ENCODE results near the gene MAN2A2.
"Not testable (repeated sequence)": the region's sequence is repeated elsewhere in the genome, so short reads cannot be mapped to it uniquely, and the experiment has no call there.

The MAN2A2 gene

DNA sequence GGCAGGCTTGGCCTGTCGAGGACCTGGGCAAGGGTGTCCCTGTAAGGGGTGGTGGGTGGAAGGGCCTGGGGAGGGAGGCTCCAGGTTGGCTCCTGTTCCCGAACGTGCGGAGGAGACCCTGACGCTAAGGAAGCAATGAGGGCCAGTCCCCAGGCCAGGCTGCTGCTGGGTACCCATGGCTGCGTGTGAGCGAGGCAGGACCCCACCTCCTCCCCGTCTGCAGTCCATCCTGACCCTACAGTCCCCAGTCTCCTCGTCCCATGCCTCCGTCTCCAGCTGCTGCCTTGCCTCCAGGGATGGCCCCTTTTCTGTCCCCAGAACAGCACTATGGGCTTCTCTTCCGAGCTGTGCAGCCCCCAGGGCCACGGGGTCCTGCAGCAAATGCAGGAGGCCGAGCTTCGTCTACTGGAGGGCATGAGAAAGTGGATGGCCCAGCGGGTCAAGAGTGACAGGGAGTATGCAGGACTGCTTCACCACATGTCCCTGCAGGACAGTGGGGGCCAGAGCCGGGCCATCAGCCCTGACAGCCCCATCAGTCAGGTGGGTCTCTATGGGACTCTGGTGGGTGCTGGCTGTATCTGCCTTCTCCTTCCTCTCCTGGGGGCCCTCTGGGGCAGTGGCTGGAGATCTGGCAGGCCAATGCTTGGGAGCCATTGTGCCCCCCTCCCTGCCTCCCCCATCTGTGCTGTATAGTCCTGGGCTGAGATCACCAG, 18.2 kb upstream of the MAN2A2 start:
- no peak for DNase-seq (ENCODE audit: low read depth)

GRCh38 chr15:90885432-90886290, 17.4 kb upstream of the MAN2A2 start:
- peak; percentile 69 for DNase-seq (ENCODE audit: low read depth)

- DNase-seq (ENCODE audit: low read depth) = no peak
These were observed 16.8 kb upstream of the MAN2A2 start for GRCh38 chr15:90886291-90886614.

DNA sequence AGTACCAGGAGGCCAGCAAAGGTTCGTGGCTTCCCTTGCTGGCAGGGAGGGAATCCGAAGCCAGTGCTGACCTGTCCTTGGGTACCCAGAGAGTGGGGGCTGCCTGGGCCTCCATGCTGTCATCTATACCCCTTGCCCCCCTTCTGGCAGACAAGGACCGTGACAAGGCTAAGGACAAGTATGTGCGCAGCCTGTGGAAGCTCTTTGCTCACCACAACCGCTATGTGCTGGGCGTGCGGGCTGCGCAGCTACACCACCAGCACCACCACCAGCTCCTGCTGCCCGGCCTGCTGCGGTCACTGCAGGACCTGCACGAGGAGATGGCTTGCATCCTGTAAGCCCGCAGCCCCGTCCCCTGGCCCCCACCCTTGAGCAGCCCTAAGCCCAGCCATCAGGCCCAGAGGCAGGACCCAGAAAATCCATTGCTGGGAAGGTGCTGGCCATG, 16.0 kb upstream of the MAN2A2 start:
- DNase-seq (ENCODE audit: low read depth) = no peak

DNA sequence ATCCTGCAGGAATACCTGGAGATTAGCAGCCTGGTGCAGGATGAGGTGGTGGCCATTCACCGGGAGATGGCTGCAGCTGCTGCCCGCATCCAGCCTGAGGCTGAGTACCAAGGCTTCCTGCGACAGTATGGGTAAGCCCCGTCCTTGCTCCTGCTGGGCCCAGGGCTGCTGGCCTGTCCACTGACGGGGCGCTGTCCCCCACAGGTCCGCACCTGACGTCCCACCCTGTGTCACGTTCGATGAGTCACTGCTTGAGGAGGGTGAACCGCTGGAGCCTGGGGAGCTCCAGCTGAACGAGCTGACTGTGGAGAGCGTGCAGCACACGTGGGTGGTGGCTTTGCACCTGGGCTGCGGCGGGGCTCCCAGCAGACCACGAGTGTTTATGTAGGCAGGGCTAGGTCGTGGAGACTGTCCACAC, 13.8 kb upstream of the MAN2A2 start:
- DNase-seq (ENCODE audit: low read depth) = no peak

- no peak for DNase-seq (ENCODE audit: low read depth)
These were observed 13.2 kb upstream of the MAN2A2 start for GRCh38 chr15:90889736-90890456.

DNA sequence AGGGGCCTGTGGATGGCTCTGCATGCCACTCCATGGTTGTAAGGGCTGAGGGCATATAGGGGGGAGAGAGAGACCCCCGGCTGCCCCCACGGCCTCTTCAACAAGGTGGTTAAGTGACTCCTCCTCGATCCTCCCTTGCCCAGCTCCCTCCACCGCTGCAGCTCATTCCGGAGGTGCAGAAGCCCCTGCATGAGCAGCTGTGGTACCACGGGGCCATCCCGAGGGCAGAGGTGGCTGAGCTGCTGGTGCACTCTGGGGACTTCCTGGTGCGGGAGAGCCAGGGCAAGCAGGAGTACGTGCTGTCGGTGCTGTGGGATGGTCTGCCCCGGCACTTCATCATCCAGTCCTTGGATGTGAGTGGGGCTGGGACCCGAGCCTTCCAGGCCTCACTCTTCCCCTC, 12.3 kb upstream of the MAN2A2 start:
- DNase-seq (ENCODE audit: low read depth) = no peak

GRCh38 chr15:90891346-90891949, 11.7 kb upstream of the MAN2A2 start:
- DNase-seq (ENCODE audit: low read depth) = no peak

- DNase-seq (ENCODE audit: low read depth) = no peak
These were observed 11.1 kb upstream of the MAN2A2 start for GRCh38 chr15:90892023-90892422.

DNA sequence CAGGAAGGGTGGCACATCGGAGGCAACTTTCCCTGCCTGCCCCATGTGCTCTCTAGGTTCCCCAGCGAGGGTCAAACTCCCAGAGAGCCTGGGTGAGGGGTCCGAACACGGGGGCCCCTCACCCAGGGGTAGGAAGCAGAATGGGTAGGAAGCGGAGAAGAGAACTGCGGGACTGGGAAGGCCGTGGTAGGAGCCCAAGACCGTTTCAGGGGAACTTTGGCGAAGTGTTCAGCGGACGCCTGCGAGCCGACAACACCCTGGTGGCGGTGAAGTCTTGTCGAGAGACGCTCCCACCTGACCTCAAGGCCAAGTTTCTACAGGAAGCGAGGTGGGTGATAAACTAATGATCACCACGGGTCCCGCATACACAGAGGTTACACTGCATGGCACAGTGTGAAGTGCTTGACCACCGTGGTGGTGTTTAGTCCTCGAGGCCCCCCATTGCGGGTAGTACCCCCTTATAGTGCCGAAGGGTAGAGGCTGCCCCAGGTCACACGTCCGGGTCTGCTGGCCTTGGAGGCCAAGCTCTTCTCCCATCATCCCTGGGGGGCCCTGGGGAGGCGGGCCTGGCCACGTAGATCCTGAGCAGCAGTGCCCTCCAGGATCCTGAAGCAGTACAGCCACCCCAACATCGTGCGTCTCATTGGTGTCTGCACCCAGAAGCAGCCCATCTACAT, 10.5 kb upstream of the MAN2A2 start:
- no peak for DNase-seq (ENCODE audit: low read depth)

GRCh38 chr15:90893175-90894090, 9.7 kb upstream of the MAN2A2 start:
- DNase-seq (ENCODE audit: low read depth) = no peak

GRCh38 chr15:90895571-90896117, 7.5 kb upstream of the MAN2A2 start:
- no peak for DNase-seq (ENCODE audit: low read depth)

DNA sequence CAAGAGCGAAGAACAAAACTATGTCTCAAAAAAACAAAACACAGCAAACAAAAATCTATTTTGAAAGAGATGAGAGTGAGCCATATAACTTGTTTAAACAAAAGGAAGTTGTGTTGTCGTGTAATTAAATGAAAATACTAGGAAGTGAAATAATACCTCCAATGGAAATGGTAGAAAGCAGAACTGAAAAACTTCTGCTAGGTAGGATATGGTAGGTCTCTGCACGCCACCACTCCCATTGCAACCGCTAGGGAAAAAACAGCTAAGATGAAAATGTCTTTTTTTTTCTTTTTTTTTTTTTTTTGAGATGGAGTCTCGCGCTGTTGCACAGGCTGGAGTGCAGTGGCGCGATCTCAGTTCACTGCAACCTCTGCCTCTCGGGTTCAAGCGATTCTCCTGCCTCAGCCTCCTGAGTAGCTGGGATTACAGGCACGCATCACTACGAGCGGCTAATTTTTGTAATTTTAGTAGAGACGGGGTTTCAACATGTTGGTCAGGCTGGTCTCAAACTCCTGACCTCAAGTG, 5.9 kb upstream of the MAN2A2 start:
- DNase-seq (ENCODE audit: low read depth) = not testable (repeated sequence)

DNA sequence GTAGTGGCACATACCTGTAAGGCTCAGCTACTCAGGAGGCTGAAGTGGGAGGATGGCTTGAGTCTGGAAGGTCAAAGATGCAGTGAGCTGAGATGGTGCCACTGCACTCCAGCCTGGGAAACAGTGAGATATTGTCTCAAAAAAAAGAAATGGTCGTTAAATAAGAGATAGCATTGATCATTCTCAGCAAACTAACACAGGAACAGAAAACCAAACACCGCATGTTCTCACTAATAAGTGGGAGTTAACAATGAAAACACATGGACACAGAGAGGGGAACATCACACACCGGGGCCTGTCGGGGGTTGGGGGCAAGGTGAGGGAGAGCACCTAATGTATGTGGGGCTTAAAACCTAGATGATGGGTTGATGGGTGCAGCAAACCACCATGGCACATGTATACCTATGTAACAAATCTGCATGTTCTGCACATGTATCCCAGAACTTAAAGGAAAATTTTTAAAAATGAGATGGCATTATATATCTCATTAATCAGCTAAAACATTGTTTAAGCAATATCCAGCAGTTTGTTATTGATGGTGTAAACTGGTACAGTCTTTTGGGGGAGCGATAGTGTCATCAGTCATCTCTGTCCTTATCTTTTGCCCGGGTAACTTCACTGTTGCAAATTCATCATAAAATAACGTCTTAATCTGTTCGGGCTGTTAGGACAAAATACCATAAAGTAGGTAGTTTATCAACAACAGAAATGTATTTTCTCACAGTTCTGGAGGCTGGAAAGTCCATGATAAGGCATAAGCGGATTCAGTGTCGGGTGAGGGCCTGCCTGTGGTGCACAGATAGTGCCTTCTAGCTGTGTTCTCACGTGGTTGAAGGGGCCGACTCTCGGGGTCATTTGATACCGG, 1.7 kb upstream of the MAN2A2 start:
- no peak for DNase-seq (ENCODE audit: low read depth)

- DNase-seq (ENCODE audit: low read depth) = peak; percentile 52
These were observed 862 bp upstream of the MAN2A2 start for GRCh38 chr15:90902040-90902839.

DNA sequence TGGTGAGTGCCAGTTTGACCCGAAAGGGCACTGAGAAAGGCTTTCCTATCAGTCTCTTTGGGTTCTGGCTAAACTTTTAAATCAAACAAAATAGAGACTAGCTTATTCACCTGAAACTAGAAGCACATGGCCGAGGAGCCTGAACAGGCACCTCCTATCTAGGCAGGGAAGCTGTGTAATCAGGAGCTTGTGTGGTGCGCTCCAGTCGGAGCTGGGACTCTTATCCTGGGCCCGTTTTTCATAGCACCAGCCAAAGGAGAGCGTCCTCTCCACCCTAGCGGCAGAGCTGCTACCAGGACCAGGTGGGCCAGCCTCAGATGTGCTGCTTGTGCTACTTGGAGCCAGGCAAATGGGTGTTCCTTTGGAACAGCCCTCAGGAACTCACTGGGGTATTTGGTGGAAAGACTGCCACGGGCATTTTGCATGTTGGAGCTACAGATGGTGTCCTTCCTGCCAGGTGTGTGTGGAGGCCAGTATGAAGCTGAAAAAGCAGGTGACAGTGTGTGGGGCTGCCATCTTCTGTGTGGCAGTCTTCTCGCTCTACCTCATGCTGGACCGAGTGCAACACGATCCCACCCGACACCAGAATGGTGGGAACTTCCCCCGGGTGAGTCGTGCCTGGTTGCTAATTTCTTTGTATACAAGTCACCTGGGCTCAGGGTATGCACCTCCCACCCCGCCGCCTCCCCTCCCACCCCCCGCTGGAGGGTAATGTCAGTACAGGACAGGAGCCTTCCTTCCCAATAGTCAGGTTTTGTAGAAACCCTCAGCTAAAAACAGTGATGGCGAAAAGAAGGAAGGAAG, 833 bp downstream of the MAN2A2 start:
- DNase-seq (ENCODE audit: low read depth) = no peak

GRCh38 chr15:90904746-90905145, 1.6 kb downstream of the MAN2A2 start:
- DNase-seq (ENCODE audit: low read depth) = no peak

All from stimulated activated CD8-positive, alpha-beta memory T cell treated with anti-CD3 and anti-CD28 coated beads, Interleukin-12 subunit alpha, Interleukin-12 subunit beta, amount 100 ng/mL, for 1 hour (primary cell).